Body of pancreas (tissue), 4 donors: ENCODE data around the gene SYNJ2. TPM values are rescaled to one million over a fixed set of nuclear protein-coding genes. Genes with fewer than 3 reads are reported as not detected.
A peak's percentile ranks its signal among the peaks of the same experiment; 100 is the strongest.

ENCODE experiments used
- ATAC-seq: fragments of 150-250 bp; one replicate; pipeline ENCODE4 v1.9.1; 2016
- DNase-seq, 4 donors: peaks; one replicate each; pipeline ENCODE4 v3.0.0-alpha.2; 2019
- H3K27ac ChIP-seq, 4 donors: fragments of 200-600 bp; sonication (generic); 1 replicate in 3 of 4; 2 replicates in 1 of 4; pipeline versions ENCODE4 v1.5.1 to v1.6.1; 2016 to 2019; ENCODE audit warnings: mild to moderate bottlenecking in 1 of 4, mixed read lengths in 1 of 4, moderate library complexity in 1 of 4
- H3K27me3 ChIP-seq, 2 donors: fragments of 200-600 bp; sonication (generic); one replicate each; pipeline ENCODE4 v1.6.0; 2016; ENCODE audit warnings: mild to moderate bottlenecking in 1 of 2
- H3K36me3 ChIP-seq, 2 donors: fragments of 200-600 bp; sonication (generic); replicated peaks in 1 of 2; 2 replicates each; pipeline ENCODE4 v1.5.1; 2016; ENCODE audit warnings: low read depth in 2 of 2; ENCODE audit not compliant: insufficient read depth in 1 of 2
- H3K4me1 ChIP-seq: fragments of 200-600 bp; sonication (generic); one replicate; pipeline ENCODE4 v1.6.0; 2016
- H3K4me3 ChIP-seq, 2 donors: fragments of 200-600 bp; sonication (generic); 1 replicate in 1 of 2; 2 replicates in 1 of 2; pipeline ENCODE4 v1.5.1; 2016 to 2019
- H3K9me3 ChIP-seq, 3 donors: fragments of 200-600 bp; sonication (generic); 1 replicate in 2 of 3; 2 replicates in 1 of 3; pipeline ENCODE4 v1.5.1; 2016
- POLR2A ChIP-seq, 3 donors: fragments of 450-650 bp; IDR thresholded peaks; one replicate each; pipeline ENCODE4 v1.6.1; 2016; ENCODE audit warnings: antibody characterized with exemption in 3 of 3, mild to moderate bottlenecking in 2 of 3
- WGBS, 2 donors: methylation state at CpG; one replicate each; pipeline ENCODE4 v1.1.5; 2017; 5-methylcytosine and 5-hydroxymethylcytosine counted together
- intact Hi-C: fragments of 100-400 bp; cut with DNase I; formaldehyde crosslinking; loops from one replicate; pipeline ENCODE4 v1.15.1; 2023
- total RNA-seq, 2 donors: library from RNA; depleted of rRNA; stranded (reverse); fragments of >200 nt; gene quantifications; one replicate each; pipeline ENCODE4 v1.1.0, GENCODE V29; 2016
- TF ChIP-seq, protein P1 (sequence below), 7 experiments: fragments of 450-650 bp in 4 of 7; fragments of 200-600 bp in 3 of 7; sonication (generic) in 3 of 7; IDR thresholded peaks; one replicate each; pipeline ENCODE4 v1.5.1; 2016 to 2019; ENCODE audit warnings: antibody characterized with exemption in 7 of 7

SYNJ2 gene
- total RNA-seq, 2 donors from 2014 or later = 12.2 to 14.8 TPM

GRCh38 chr6:158086054-158086503 lies 104.4 kb downstream of the SYNJ2 start:
- WGBS, 2 donors = 81% methylated on average over 2 of the region's 2 CpGs; no CpG with 5 or more reads in 1 of the 2 donors
- H3K4me1 ChIP-seq = no peaks in the 10 kb centered on the region
- no peak overlapping the region for H3K4me3 ChIP-seq
- no peak overlapping the region for H3K27ac ChIP-seq
- TF ChIP-seq, protein P1, sequence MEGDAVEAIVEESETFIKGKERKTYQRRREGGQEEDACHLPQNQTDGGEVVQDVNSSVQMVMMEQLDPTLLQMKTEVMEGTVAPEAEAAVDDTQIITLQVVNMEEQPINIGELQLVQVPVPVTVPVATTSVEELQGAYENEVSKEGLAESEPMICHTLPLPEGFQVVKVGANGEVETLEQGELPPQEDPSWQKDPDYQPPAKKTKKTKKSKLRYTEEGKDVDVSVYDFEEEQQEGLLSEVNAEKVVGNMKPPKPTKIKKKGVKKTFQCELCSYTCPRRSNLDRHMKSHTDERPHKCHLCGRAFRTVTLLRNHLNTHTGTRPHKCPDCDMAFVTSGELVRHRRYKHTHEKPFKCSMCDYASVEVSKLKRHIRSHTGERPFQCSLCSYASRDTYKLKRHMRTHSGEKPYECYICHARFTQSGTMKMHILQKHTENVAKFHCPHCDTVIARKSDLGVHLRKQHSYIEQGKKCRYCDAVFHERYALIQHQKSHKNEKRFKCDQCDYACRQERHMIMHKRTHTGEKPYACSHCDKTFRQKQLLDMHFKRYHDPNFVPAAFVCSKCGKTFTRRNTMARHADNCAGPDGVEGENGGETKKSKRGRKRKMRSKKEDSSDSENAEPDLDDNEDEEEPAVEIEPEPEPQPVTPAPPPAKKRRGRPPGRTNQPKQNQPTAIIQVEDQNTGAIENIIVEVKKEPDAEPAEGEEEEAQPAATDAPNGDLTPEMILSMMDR (IDR thresholded peaks at IDR 0.05) = no peak
- no peak for TF ChIP-seq POLR2A (IDR thresholded peaks at IDR 0.05)
- H3K36me3 ChIP-seq = peaks cover 0 to 16% of the 10 kb centered on the region in 2 donors
- H3K27me3 ChIP-seq = no peaks in the 10 kb centered on the region
- no peak for ATAC-seq
- intact Hi-C loops = no loop called here
- H3K9me3 ChIP-seq = no peaks in the 10 kb centered on the region
- DNase-seq = no peak

DNA sequence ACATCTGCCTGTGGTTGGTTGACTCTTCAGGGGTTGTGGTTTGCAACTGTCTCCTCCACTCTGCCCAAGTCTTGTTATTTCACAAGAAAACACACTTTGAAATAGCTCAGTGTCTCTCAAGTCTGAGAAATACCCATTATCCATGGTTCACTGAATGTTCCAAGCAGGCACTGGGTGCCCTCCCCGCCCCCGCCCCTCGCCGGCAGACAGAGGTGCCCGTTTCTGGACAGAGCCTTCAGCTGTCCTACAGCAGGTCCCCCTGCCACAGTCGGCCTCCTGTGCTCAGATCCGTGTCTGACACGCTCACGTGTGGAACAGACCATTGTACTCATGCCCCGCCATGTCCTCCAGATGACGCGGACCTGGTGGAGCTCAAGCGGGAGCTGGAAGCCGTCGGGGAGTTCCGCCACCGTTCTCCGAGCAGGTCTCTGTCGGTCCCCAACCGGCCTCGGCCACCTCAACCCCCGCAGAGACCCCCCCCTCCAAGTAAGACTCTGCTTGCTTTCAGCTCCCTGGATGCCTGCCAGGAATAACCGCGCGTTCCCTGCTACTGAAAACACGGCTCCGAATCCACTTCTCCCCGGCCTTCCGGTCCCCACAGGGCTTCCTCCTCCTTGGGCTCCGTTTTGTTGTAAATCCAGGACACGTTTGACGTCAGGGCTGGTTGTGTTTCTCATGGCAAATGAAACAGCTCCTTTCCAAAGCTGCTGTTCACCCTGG lies 105.0 kb downstream of the SYNJ2 start:
- peaks cover 0 to 14% of the 10 kb centered on the region in 2 donors for H3K36me3 ChIP-seq
- no peaks in the 10 kb centered on the region for H3K27me3 ChIP-seq
- H3K4me1 ChIP-seq = no peaks in the 10 kb centered on the region
- no peaks in the 10 kb centered on the region for H3K9me3 ChIP-seq
- DNase-seq = peak in 2 of 4 donors; percentile 28 to 58
- ATAC-seq = no peak
- intact Hi-C loops = no loop called here
- H3K4me3 ChIP-seq = no peak overlapping the region
- 75 to 92% methylated on average over 25 to 32 of the region's 32 CpGs for WGBS, 2 donors
- H3K27ac ChIP-seq = peak overlapping the region in 1 of 4 donors; percentile 34
- TF ChIP-seq POLR2A (IDR thresholded peaks at IDR 0.05) = no peak
- TF ChIP-seq, protein P1 (IDR thresholded peaks at IDR 0.05) = no peak

DNA sequence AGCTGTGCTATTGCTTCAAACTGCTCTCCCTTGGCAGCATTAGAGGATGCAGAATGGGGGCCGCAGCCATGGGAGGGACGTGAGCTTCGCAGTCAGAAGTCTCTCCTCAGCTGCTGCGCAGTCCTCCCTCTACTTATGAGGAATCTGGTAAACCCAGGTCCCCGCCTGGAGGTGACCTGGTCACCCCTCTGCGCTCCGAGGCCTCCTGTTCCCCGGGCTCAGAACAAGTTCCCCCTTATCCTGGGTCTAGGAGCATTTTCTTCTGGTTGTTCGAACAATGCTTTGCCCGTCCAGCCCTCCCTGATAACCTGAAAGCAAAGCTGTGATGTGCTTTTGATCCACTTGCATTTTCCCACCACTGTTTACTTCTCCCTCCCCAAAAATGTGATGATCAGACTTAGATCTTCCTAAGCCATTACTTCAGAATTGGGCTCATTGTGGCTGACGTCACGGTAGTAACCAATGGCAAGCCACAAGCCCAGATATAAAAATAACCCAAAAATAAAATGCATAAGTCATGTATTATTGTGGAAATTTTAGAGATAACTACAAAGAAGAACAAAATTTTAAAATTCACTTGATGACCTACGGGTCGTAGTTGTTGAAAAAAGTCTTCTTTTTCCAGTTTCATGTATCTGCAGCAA lies 105.7 kb downstream of the SYNJ2 start:
- no peak overlapping the region for H3K4me3 ChIP-seq
- H3K4me1 ChIP-seq = no peaks in the 10 kb centered on the region
- TF ChIP-seq, protein P1 (IDR thresholded peaks at IDR 0.05) = no peak
- no peak for TF ChIP-seq POLR2A (IDR thresholded peaks at IDR 0.05)
- DNase-seq (no peak), ATAC-seq (no peak)
- H3K27ac ChIP-seq = peak overlapping the region in 1 of 4 donors; percentile 34
- no peaks in the 10 kb centered on the region for H3K27me3 ChIP-seq
- H3K36me3 ChIP-seq = peaks cover 0 to 14% of the 10 kb centered on the region in 2 donors
- 88 to 92% methylated on average over 14 of the region's 14 CpGs for WGBS, 2 donors
- intact Hi-C loops = no loop called here
- H3K9me3 ChIP-seq = no peaks in the 10 kb centered on the region

- ATAC-seq = no peak
- Histone ChIP-seq H3K27ac (no peak overlapping the region), H3K4me3 (no peak overlapping the region), H3K27me3 (no peaks in the 10 kb centered on the region), H3K9me3 (no peaks in the 10 kb centered on the region), H3K4me1 (no peaks in the 10 kb centered on the region), H3K36me3 (peaks cover 0 to 11% of the 10 kb centered on the region in 2 donors)
- no peak for TF ChIP-seq POLR2A (IDR thresholded peaks at IDR 0.05)
- TF ChIP-seq, protein P1 (IDR thresholded peaks at IDR 0.05) = no peak
- intact Hi-C loops = no loop called here
- DNase-seq = no peak
- 90 to 100% methylated on average over 8 to 9 of the region's 9 CpGs for WGBS, 2 donors
These were observed 111.1 kb downstream of the SYNJ2 start for GRCh38 chr6:158092806-158093205.
